ENCODE data around the gene NTN1. TPM values are rescaled to one million over a fixed set of nuclear protein-coding genes. Genes with fewer than 3 reads are reported as not detected.

NTN1 gene
- total RNA-seq, 1 donor from 2014 or later: 2.5 TPM

DNA sequence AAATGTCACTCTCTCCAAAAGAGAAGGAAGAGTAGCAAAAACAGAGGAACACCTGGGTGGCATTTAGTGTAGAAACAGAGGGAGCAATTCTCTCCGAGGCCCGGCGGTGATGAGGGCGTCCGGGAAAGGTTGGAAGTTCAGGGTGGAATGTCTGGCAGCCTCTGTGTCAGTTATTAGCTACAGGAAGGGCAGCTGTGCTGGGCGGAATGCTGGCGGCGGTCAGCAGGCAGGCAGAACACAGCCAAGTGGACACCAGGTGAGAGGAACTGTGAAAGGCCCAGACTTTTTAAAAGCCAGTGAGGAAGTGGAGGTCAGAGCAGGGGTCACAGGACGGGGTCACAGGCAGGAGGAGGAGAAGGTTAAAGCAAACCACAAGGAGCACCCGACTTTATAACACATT is 238.1 kb downstream of the NTN1 start:
- Mint-ChIP-seq H3K27ac (no peak overlapping the region), H3K9me3 (peaks cover 7% of the 10 kb centered on the region), H3K36me3 (peaks cover 4% of the 10 kb centered on the region), H3K4me1 (peaks cover 32% of the 10 kb centered on the region), H3K27me3 (ENCODE audit: low read depth) (no peaks in the 10 kb centered on the region), H3K4me3 (no peak overlapping the region)
- TF ChIP-seq, protein P1, sequence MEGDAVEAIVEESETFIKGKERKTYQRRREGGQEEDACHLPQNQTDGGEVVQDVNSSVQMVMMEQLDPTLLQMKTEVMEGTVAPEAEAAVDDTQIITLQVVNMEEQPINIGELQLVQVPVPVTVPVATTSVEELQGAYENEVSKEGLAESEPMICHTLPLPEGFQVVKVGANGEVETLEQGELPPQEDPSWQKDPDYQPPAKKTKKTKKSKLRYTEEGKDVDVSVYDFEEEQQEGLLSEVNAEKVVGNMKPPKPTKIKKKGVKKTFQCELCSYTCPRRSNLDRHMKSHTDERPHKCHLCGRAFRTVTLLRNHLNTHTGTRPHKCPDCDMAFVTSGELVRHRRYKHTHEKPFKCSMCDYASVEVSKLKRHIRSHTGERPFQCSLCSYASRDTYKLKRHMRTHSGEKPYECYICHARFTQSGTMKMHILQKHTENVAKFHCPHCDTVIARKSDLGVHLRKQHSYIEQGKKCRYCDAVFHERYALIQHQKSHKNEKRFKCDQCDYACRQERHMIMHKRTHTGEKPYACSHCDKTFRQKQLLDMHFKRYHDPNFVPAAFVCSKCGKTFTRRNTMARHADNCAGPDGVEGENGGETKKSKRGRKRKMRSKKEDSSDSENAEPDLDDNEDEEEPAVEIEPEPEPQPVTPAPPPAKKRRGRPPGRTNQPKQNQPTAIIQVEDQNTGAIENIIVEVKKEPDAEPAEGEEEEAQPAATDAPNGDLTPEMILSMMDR (IDR thresholded peaks at IDR 0.05; ENCODE audit: unreplicated experiment): no peak
- no peak for DNase-seq (ENCODE audit: low spot score in 2 of 2, unreplicated experiment in 2 of 2)

DNA sequence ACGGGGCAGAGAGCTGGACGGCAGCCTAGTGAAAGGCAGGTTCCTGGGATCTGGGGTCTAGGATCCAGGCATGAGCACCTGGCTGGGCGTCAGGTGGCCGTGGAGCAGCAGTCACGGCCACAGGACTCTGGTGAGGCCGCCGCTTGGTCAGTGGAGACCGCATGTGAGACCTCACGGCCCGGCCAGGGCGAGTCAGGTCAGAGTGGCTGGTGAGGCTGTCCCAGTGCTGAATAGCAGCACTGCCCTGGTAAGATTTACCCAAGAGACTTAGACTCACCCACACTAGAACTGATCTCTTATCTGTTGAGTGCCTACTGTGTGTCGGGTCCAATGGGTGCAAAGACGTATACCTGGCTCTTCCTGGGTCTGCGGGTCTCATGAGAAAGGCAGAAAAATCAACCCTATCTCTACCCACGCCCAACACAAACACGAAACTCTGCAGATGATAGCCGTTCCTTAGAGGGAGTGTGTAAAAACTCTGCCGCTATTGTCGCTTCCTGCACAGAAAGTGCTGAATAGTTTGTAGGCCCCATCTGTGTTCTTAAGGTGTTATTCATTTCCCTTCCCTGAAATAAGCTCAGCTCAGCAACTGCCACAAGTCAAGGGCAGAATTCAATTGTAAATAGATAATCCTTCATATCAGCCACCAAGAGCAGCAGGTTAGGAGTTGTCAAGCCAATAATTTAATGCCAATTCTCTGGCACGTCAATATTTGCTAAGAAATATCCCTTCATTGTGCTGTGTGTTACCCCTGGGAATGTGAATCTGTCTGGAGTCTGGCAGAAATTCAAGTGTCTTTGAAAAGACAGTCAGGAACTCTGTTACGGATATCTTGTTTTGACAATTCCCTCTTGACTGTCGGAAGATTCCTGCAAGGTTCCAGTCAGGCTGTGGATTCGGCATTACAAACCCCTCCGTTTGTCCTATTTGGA is 240.0 kb downstream of the NTN1 start:
- Mint-ChIP-seq H3K27me3 (ENCODE audit: low read depth) (no peaks in the 10 kb centered on the region), H3K4me3 (no peak overlapping the region), H3K27ac (no peak overlapping the region), H3K4me1 (peaks cover 26% of the 10 kb centered on the region), H3K9me3 (peaks cover 7% of the 10 kb centered on the region), H3K36me3 (peaks cover 4% of the 10 kb centered on the region)
- no peak for DNase-seq (ENCODE audit: low spot score in 2 of 2, unreplicated experiment in 2 of 2)
- TF ChIP-seq, protein P1 (IDR thresholded peaks at IDR 0.05; ENCODE audit: unreplicated experiment): no peak

DNA sequence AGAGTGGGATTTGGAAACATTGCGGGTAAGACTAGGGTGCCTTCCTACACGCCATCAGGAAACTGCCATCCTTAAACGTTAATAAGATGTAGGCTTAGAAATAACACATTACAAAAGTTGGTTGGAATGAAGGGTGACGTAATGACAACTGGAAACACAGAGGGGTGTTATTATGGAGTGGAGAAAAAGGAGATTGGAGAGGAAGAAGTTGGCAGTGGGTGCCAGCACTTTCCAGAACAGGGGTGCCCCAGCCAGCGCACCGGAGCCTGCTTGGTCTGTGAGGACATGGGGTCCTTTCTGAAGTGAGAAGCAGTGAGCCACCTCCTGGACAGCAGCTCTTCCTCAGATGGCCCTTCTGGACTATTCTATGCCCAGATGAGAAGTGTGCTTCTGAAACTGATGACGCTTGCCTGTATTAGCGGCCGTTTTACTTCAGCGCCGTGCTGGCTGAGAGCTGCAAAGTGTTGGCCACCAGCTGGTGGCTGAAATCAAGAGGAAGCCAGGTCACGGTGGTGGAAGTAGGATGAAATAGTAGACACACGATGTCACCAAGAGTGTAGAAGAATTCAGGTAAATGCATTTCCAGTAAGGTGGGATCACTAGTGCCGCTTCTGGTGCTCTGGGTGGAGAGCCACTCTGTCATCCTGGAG is 244.8 kb downstream of the NTN1 start:
- Mint-ChIP-seq H3K4me3 (no peak overlapping the region), H3K36me3 (peaks cover 4% of the 10 kb centered on the region), H3K27me3 (ENCODE audit: low read depth) (no peaks in the 10 kb centered on the region), H3K9me3 (peaks cover 7% of the 10 kb centered on the region), H3K4me1 (peaks cover 8% of the 10 kb centered on the region), H3K27ac (no peak overlapping the region)
- TF ChIP-seq, protein P1 (IDR thresholded peaks at IDR 0.05; ENCODE audit: unreplicated experiment): no peak
- DNase-seq (ENCODE audit: low spot score in 2 of 2, unreplicated experiment in 2 of 2): no peak

DNA sequence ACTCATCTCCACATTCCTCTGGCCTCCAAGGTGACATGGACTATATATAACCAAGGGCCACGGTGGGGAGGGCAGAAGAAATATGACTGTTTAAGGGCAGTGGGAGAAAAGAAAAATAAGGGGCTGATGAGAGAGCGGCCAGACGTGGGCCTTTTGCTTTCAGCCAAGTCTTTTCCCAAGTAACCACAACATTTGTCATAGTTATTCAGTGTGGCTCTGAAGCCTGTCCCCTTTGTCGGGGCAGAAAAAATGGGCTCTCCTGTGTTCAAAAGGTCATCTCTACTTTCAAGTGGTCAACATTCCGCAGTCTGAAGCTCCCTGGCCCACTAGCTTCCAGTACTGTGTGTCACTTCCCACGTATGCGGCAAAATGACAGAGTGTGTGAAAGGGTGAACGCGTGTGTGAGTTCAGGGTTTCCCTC is 245.4 kb downstream of the NTN1 start:
- no peak overlapping the region for H3K4me3 Mint-ChIP-seq
- peaks cover 4% of the 10 kb centered on the region for H3K36me3 Mint-ChIP-seq
- H3K27me3 Mint-ChIP-seq (ENCODE audit: low read depth): no peaks in the 10 kb centered on the region
- peaks cover 4% of the 10 kb centered on the region for H3K4me1 Mint-ChIP-seq
- peaks cover 7% of the 10 kb centered on the region for H3K9me3 Mint-ChIP-seq
- no peak overlapping the region for H3K27ac Mint-ChIP-seq
- no peak for DNase-seq (ENCODE audit: low spot score in 2 of 2, unreplicated experiment in 2 of 2)
- TF ChIP-seq, protein P1 (IDR thresholded peaks at IDR 0.05; ENCODE audit: unreplicated experiment): no peak

DNA sequence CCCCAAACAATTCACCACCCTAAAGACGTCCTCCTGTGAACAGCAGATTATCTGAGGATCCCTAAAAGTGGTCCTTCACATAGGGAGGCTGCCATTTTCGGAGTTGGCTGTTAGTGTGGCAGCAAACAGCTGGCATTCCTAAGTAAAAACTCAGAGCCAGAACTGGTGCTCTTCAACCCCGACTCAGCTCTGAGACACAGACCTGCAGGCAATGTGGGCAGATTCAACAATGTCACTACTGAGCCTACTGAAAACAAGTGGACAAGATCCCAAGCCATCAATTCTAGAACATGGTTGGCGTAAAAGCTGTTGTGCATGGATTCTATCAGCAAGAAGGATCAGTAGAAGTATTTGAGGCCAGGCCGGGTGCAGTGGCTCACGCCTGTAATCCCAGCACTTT is 247.2 kb downstream of the NTN1 start:
- no peak overlapping the region for H3K4me3 Mint-ChIP-seq
- no peak overlapping the region for H3K27ac Mint-ChIP-seq
- H3K4me1 Mint-ChIP-seq: peaks cover 7% of the 10 kb centered on the region
- H3K27me3 Mint-ChIP-seq (ENCODE audit: low read depth): no peaks in the 10 kb centered on the region
- H3K36me3 Mint-ChIP-seq: peaks cover 4% of the 10 kb centered on the region
- TF ChIP-seq, protein P1 (IDR thresholded peaks at IDR 0.05; ENCODE audit: unreplicated experiment): no peak
- H3K9me3 Mint-ChIP-seq: peaks cover 5% of the 10 kb centered on the region
- no peak for DNase-seq (ENCODE audit: low spot score in 2 of 2, unreplicated experiment in 2 of 2)
